Kidney glomerular epithelial cell (primary cell): ENCODE results near the gene THOC5.
"Not testable (repeated sequence)": the region's sequence is repeated elsewhere in the genome, so short reads cannot be mapped to it uniquely, and the experiment has no call there.

Experiments
- DNase-seq: peaks from one replicate; lab custom pipeline; 2025; lab: John Stamatoyannopoulos, UW

THOC5 gene

DNA sequence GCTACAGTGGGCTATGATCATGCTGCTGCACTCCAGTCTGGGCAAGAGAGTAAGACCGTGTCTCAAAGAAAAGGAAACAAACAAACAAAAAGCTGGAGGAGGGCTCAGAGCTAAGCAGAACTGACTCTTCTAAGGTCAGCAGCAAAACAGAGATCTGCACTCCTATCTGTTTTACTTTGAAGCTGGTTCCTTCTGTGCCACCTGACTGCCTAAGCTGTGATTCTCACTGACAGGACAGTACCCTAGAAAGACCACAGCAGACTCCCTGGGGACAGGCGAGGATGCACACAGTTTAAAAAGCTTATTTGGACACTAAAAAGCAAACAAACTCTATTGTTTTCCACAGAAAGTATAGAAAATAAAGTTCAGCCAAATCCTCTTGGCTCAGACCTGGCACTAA, 43.0 kb downstream of the THOC5 start:
- DNase-seq, result no peak

GRCh38 chr22:29509815-29510214, 43.7 kb downstream of the THOC5 start:
- DNase-seq, result no peak

GRCh38 chr22:29509298-29509697, 44.3 kb downstream of the THOC5 start:
- no peak for DNase-seq

DNA sequence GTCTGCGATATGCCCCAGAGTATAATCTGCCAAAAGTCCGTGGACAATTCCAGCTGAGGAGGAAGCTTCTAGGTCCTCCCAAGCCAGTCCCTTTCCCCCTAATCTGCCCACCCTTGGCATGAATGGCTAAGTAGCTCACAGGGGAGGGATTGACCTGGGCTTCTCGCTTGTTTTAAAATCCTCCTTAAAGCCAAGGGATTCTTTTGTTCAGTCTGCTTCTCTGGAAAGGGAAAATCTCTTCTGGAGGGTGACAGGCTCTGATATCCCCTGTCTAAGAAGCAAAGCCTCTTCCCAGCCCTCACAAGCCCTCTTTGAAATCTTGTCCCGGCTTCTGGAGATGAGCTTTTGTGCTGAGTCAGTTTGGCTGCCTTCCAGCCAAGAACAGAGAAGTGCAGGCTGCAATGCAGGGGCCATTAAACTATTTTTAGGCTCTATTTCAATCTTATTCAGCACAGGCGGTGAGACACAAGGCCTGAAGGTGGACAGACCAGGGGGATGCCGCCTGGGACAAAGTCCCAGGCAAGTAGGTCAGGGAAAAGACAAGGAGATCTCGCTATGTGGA, 49.7 kb downstream of the THOC5 start:
- peak; percentile 19 for DNase-seq

GRCh38 chr22:29499852-29500251, 53.7 kb downstream of the THOC5 start:
- no peak for DNase-seq

- DNase-seq, result no peak
Measured at GRCh38 chr22:29493636-29494035, 59.9 kb downstream of the THOC5 start.

- no peak for DNase-seq
Measured at GRCh38 chr22:29491012-29491411, 62.5 kb downstream of the THOC5 start.

GRCh38 chr22:29489127-29489780, 64.3 kb downstream of the THOC5 start:
- not testable (repeated sequence) for DNase-seq

GRCh38 chr22:29487426-29487986, 66.1 kb downstream of the THOC5 start:
- no peak for DNase-seq

GRCh38 chr22:29485448-29485847, 68.1 kb downstream of the THOC5 start:
- DNase-seq, result no peak

DNA sequence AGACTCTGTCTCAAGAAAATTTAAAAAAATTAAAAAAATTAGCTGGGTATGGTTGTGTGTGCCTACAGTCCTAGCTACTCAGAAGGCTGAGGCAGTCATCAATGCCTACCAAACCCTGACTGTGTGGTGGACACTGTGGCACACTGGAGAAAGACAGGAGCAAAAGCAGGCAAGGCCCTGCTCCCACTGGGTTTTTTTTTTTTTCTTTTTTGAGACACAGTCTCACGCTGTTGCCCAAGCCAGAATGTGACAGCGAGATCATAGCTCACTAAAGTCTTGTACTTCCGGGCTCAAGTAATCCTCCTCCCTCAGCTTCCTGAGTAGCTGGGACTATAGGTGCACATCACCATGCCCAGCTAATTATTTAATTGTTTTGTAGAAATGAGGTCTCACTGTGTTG, 68.9 kb downstream of the THOC5 start:
- no peak for DNase-seq

DNA sequence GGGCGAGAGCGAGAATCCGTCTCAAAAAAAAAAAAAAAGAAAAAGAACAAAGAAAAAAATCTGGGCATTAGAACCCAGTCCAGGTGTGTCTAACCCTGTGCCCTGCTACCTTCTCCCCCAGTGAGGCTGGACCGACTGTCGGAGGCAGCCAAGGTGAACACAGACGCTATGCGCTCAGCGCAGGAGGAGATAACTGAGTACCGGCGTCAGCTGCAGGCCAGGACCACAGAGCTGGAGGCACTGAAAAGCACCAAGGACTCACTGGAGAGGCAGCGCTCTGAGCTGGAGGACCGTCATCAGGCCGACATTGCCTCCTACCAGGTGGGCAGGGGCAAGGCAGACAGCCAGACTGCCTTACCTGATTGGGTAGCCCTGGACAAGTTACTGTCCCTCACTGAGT, 70.3 kb downstream of the THOC5 start:
- DNase-seq, result no peak

- no peak for DNase-seq
Measured at GRCh38 chr22:29482726-29483125, 70.8 kb downstream of the THOC5 start.

DNA sequence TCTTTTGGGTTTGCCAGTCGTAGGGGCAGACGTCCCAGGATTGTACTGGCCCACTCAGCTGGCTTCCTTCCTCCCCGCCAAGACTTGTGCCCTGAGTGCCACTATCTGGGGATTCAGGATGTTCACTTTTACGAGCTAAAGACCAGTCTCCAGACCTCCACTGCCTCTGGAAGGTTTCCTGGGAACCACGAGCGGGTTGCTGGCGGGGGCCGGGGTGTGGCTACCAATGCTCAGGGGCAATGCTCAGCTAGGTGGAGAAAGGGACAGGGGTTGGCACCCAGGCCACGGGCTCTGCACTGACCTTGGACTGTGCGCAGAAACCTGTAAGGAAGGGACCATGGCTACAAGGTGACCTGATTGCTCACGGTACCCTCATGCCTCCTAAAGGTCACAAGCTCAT, 71.3 kb downstream of the THOC5 start:
- no peak for DNase-seq

- no peak for DNase-seq
Measured at GRCh38 chr22:29481265-29482000, 72.1 kb downstream of the THOC5 start.

DNA sequence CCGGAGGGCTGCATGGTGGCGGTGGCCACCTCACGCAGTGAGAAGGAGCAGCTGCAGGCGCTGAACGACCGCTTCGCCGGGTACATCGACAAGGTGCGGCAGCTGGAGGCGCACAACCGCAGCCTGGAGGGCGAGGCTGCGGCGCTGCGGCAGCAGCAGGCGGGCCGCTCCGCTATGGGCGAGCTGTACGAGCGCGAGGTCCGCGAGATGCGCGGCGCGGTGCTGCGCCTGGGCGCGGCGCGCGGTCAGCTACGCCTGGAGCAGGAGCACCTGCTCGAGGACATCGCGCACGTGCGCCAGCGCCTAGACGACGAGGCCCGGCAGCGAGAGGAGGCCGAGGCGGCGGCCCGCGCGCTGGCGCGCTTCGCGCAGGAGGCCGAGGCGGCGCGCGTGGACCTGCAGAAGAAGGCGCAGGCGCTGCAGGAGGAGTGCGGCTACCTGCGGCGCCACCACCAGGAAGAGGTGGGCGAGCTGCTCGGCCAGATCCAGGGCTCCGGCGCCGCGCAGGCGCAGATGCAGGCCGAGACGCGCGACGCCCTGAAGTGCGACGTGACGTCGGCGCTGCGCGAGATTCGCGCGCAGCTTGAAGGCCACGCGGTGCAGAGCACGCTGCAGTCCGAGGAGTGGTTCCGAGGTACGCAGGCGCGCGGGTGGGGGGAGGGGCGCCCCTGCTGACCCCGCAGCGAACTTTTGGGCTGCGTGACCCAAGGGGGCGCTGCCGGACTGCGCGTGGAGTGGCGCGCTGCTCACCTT, 72.9 kb downstream of the THOC5 start:
- no peak for DNase-seq

- peak; percentile 5 for DNase-seq
Measured at GRCh38 chr22:29480262-29480511, 73.4 kb downstream of the THOC5 start.

DNA sequence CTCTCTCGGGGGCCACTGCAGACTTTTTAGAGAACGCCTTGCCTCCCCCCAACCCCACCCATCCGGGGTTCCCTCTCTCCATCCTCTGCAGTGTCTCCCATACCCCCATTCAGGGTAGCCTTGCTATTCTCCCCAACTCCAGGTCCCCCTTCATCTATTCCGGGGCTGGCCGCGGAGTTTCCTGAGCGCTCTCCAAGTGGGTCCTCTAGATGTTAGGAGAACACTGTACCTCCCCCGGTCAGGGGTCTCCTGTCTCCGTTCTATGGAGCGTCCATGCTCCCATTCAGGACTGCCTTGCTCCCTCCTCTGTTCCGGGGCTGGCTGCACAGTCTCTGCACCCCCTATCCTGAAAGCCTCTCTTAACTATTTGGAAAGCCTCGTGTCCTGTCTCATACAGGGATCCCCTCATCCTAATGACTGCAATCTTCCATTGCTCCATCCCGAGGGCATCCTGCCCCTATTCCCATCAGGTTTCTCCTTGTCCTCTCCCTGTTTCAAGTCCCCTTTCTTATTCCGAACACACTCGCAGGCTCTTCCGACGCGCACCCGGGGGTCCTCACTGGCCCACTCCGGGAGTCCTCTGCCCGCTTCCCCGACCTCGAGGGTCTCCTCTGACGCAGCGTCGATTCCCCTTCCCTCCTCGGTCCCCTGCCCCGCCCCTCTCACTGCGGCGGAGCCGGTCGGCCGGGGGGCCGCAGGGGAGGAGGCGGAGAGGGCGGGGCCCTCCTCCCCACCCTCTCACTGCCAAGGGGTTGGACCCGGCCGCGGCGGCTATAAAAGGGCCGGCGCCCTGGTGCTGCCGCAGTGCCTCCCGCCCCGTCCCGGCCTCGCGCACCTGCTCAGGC, 73.9 kb downstream of the THOC5 start, which contains the start of gene NEFH:
TSS of gene NEFH (plus strand) at position 802 of the 845 bp plus-strand sequence. CDS start 45 bp downstream, outside the sequence.
- no peak for DNase-seq

GRCh38 chr22:29478326-29479276, 75.0 kb downstream of the THOC5 start:
- DNase-seq, result no peak

DNA sequence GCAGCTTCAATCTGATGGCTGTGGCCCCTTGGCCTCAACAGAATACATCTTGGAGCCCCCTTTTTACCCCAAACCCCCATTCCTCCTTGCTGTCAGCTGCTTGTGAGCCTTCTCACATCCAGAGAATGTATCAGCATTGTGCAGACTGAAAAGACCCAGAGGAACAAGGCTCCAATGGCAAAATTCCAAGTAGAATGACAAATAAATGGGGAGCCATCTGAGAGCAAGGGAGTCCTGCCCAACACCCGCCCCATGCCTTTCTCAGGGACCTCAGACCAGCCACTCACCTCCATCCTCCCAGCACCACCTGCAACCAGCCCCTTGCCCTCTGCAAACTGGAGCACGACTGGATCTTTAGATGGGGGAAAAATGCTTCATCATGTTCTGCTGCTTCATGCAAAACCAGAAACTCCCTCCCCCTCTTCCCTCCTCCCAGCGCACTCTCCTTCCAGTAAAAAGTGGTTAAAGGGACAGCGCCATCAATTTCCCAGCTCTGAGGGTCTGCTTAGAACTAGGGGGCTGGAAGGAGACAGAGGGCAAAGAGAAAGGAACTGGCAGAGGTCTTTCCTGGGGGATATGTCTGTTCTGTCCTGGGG, 75.7 kb downstream of the THOC5 start:
- no peak for DNase-seq
